ENCODE data around the gene PTPN23. TPM values are rescaled to one million over a fixed set of nuclear protein-coding genes. Genes with fewer than 3 reads are reported as not detected.
A peak's percentile ranks its signal among the peaks of the same experiment; 100 is the strongest.
"Not testable (repeated sequence)": the region's sequence is repeated elsewhere in the genome, so short reads cannot be mapped to it uniquely, and the experiment has no call there.

The PTPN23 gene
- total and polyA plus RNA-seq, 2 experiments from 2014 or later, result 14.3 to 48.8 TPM

- Histone ChIP-seq H3K27ac (ENCODE audit: low read depth) (no peak overlapping the region), H3K79me2 (replicated peaks; ENCODE audit: insufficient read depth) (no peaks in the 10 kb centered on the region), H2AFZ (peak overlapping the region; percentile 66; the same call in 1 of the 2 replicates), H4K20me1 (replicated peaks; ENCODE audit: insufficient read depth) (no peaks in the 10 kb centered on the region), H3K4me2 (no peak overlapping the region), H3F3A (replicated peaks; ENCODE audit: low read depth) (no peaks in the 10 kb centered on the region), H3K27me3 (ENCODE audit: insufficient read depth) (no peaks in the 10 kb centered on the region), H3K4me1 (ENCODE audit: insufficient read depth) (peaks cover 5% of the 10 kb centered on the region; the same call in 1 of the 2 replicates), H3K36me3 (ENCODE audit: insufficient read depth) (no peaks in the 10 kb centered on the region), H3K9me2 (ENCODE audit: insufficient read depth) (no peaks in the 10 kb centered on the region), H3K4me3 (no peak overlapping the region)
- Mint-ChIP-seq H3K4me3 (no peak overlapping the region), H3K9me3 (0 out of 3 replicates have a peak, but pooled peaks cover 2% of the 10 kb centered on the region), H3K36me3 (ENCODE audit: low read depth) (no peaks in the 10 kb centered on the region; the same call in 2 of the 3 replicates), H3K27me3 (ENCODE audit: insufficient read depth, low read depth, poor library complexity) (peaks cover 12% of the 10 kb centered on the region), H3K27ac (no peak overlapping the region), H3K4me1 (peaks cover 6% of the 10 kb centered on the region)
- ATAC-seq (no peak), DNase-seq (ENCODE audit: low spot score) (no peak)
- TF ChIP-seq ETS1 (IDR thresholded peaks at IDR 0.05) (no peak), EZH2 (IDR thresholded peaks at IDR 0.05; ENCODE audit: low read depth, unreplicated experiment) (no peak), ZNF462 (CRISPR knock-in tag; IDR thresholded peaks at IDR 0.05) (no peak), POLR2AphosphoS5 (IDR thresholded peaks at IDR 0.05; ENCODE audit: low read depth) (no peak), ZNF114 (CRISPR knock-in tag; IDR thresholded peaks at IDR 0.05) (no peak), STAT1 (IDR thresholded peaks at IDR 0.05; ENCODE audit: unreplicated experiment) (no peak), REST (IDR thresholded peaks at IDR 0.05; ENCODE audit: unreplicated experiment) (no peak), CTCF (conservative IDR thresholded peaks at IDR 0.05; ENCODE audit: low read depth in 2 of 2) (no peak), ZNF331 (CRISPR knock-in tag; IDR thresholded peaks at IDR 0.05; ENCODE audit: low read depth) (no peak)
These were observed 13.2 kb upstream of the PTPN23 start for GRCh38 chr3:47367631-47368030.

GRCh38 chr3:47370020-47370419 is 10.8 kb upstream of the PTPN23 start:
- peaks cover 12% of the 10 kb centered on the region for H3K27me3 Mint-ChIP-seq (ENCODE audit: insufficient read depth, low read depth, poor library complexity)
- not testable (repeated sequence) for H3K36me3 ChIP-seq (ENCODE audit: insufficient read depth); H3K4me1 Mint-ChIP-seq; H3K79me2 ChIP-seq (replicated peaks; ENCODE audit: insufficient read depth); H2AFZ ChIP-seq; H4K20me1 ChIP-seq (replicated peaks; ENCODE audit: insufficient read depth); H3K4me1 ChIP-seq (ENCODE audit: insufficient read depth); H3K4me2 ChIP-seq; H3K27ac ChIP-seq (ENCODE audit: low read depth); H3K9me3 Mint-ChIP-seq; ATAC-seq; H3K36me3 Mint-ChIP-seq (ENCODE audit: low read depth); H3K4me3 Mint-ChIP-seq; H3K27ac Mint-ChIP-seq; H3F3A ChIP-seq (replicated peaks; ENCODE audit: low read depth); H3K4me3 ChIP-seq; H3K27me3 ChIP-seq (ENCODE audit: insufficient read depth); H3K9me2 ChIP-seq (ENCODE audit: insufficient read depth); DNase-seq (ENCODE audit: low spot score)

Data from GM23338 (cell line).